Measurements from ENCODE around the gene MLLT10. TPM values are rescaled to one million over a fixed set of nuclear protein-coding genes. Genes with fewer than 3 reads are reported as not detected.
A peak's percentile ranks its signal among the peaks of the same experiment; 100 is the strongest.

MLLT10 gene
- total RNA-seq, 1 donor from 2014 or later, result 61.3 TPM

DNA sequence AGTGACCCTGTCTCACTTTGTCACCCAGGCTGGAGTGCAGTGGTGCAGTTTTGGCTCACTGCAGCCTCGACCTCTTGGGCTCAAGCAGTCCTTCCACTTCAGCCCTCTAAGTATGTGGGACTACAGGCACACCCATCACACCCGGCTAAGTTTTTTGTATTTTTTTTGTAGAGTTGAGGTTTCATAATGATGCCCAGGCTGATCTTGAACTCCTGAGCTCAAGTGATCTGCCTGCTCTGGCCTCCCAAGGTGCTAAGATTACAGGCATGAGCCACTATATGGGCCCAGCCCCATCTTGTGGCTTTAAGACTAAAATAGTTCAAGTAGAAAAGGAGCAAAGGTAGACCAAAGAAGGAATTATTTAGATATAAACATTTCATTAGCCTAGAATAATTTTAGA lies 65.5 kb downstream of the MLLT10 start:
- H3K9me3 Mint-ChIP-seq, result no peaks in the 10 kb centered on the region
- H3K4me1 Mint-ChIP-seq, result peaks cover 2% of the 10 kb centered on the region

DNA sequence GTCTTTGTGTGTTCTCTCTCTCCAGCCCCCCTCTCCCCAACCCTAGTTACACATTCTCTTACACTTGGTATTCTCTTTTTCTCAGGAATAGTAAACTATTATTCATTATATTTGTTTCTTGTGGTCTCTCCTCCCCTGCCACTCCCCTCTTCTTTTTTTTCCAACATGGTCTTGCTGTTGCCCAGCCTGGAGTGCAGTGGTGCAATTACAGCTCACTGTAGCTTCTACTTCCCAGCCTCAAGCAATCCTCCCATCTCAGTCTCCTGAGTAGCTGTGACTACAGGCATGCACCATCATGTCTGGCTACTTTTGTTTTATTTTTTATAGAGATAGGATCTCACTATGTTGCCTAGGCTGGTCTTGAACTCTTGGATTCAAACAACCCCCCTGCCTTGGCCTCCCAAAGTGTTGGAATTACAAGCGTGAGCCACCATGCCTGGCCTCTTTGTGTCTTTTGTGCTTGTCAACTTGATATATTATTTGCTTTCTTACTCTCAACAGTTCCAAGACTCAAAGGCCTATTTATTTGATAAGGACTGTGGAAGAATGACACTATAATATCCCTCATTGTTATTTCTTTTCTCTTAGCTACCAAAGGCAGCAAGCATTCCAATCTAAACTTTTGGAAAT lies 66.9 kb downstream of the MLLT10 start:
- H3K4me1 ChIP-seq, result no peaks in the 10 kb centered on the region
- peaks cover 19% of the 10 kb centered on the region for H4K20me1 ChIP-seq (ENCODE audit: low read depth)
- H2AFZ ChIP-seq (replicated peaks), result no peak overlapping the region
- no peaks in the 10 kb centered on the region for H3K4me1 Mint-ChIP-seq
- no peaks in the 10 kb centered on the region for H3K27me3 ChIP-seq
- no peak overlapping the region for H3K27ac Mint-ChIP-seq
- H3K36me3 Mint-ChIP-seq, result peaks cover 19% of the 10 kb centered on the region
- peaks cover 3% of the 10 kb centered on the region for H3K36me3 ChIP-seq
- no peaks in the 10 kb centered on the region for H3K27me3 Mint-ChIP-seq (ENCODE audit: insufficient read depth, low read depth)
- no peak overlapping the region for H3K9ac ChIP-seq
- peaks cover 10% of the 10 kb centered on the region for H3F3A ChIP-seq (ENCODE audit: low read depth)
- H3K9me3 ChIP-seq (ENCODE audit: low read depth), result no peaks in the 10 kb centered on the region
- H3K27ac ChIP-seq, result no peak overlapping the region
- no peaks in the 10 kb centered on the region for H3K9me3 Mint-ChIP-seq
- peaks cover 100% of the 10 kb centered on the region for H3K79me2 ChIP-seq (ENCODE audit: low read depth)
- TF ChIP-seq, protein P1, sequence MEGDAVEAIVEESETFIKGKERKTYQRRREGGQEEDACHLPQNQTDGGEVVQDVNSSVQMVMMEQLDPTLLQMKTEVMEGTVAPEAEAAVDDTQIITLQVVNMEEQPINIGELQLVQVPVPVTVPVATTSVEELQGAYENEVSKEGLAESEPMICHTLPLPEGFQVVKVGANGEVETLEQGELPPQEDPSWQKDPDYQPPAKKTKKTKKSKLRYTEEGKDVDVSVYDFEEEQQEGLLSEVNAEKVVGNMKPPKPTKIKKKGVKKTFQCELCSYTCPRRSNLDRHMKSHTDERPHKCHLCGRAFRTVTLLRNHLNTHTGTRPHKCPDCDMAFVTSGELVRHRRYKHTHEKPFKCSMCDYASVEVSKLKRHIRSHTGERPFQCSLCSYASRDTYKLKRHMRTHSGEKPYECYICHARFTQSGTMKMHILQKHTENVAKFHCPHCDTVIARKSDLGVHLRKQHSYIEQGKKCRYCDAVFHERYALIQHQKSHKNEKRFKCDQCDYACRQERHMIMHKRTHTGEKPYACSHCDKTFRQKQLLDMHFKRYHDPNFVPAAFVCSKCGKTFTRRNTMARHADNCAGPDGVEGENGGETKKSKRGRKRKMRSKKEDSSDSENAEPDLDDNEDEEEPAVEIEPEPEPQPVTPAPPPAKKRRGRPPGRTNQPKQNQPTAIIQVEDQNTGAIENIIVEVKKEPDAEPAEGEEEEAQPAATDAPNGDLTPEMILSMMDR (IDR thresholded peaks at IDR 0.05), result no peak
- no peak for TF ChIP-seq EZH2phosphoT487 (IDR thresholded peaks at IDR 0.05)
- TF ChIP-seq EZH2 (IDR thresholded peaks at IDR 0.05), result no peak
- no peak overlapping the region for H3K4me3 Mint-ChIP-seq
- no peak overlapping the region for H3K4me2 ChIP-seq
- no peak overlapping the region for H3K4me3 ChIP-seq
- no peak for DNase-seq (ENCODE audit: low spot score)

More for the DNA sequence above, 65.5 kb downstream of the MLLT10 start:
- H3K27me3 Mint-ChIP-seq (ENCODE audit: insufficient read depth, low read depth), result no peaks in the 10 kb centered on the region
- no peak overlapping the region for H3K27ac ChIP-seq
- H3K9ac ChIP-seq, result no peak overlapping the region
- H3K36me3 Mint-ChIP-seq, result peaks cover 16% of the 10 kb centered on the region
- no peaks in the 10 kb centered on the region for H3K4me1 ChIP-seq
- peaks cover 3% of the 10 kb centered on the region for H3K36me3 ChIP-seq
- TF ChIP-seq, protein P1 (IDR thresholded peaks at IDR 0.05), result no peak
- TF ChIP-seq EZH2phosphoT487 (IDR thresholded peaks at IDR 0.05), result no peak
- no peak for TF ChIP-seq EZH2 (IDR thresholded peaks at IDR 0.05)
- H3K9me3 ChIP-seq (ENCODE audit: low read depth), result no peaks in the 10 kb centered on the region
- DNase-seq (ENCODE audit: low spot score), result no peak
- peaks cover 100% of the 10 kb centered on the region for H3K79me2 ChIP-seq (ENCODE audit: low read depth)
- peaks cover 24% of the 10 kb centered on the region for H4K20me1 ChIP-seq (ENCODE audit: low read depth)
- no peak overlapping the region for H3K4me2 ChIP-seq
- H3K27ac Mint-ChIP-seq, result peak overlapping the region; percentile 79
- H3K27me3 ChIP-seq, result no peaks in the 10 kb centered on the region
- H3K4me3 ChIP-seq, result no peak overlapping the region
- H2AFZ ChIP-seq (replicated peaks), result no peak overlapping the region
- peaks cover 15% of the 10 kb centered on the region for H3F3A ChIP-seq (ENCODE audit: low read depth)
- no peak overlapping the region for H3K4me3 Mint-ChIP-seq

DNA sequence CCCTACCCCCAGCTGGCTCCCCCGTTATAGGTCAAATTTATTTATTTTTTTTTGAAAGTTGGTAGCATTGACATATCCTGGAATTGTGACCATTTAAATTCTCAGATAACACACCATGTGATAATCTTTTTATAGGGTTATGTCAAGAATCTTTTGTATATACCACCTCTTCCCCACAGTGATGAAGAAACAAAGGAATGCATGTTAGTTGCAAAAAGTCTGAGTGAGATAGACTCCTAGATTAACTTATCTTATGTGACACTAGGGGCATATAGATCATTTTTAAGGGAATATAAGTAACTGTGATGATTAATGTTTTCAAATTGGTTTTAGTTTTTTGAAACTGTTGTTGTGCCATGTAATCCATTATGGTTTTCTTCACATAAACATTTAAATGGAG lies 68.3 kb downstream of the MLLT10 start:
- Histone ChIP-seq H3K4me2 (no peak overlapping the region), H3K27ac (no peak overlapping the region), H3K9me3 (ENCODE audit: low read depth) (no peaks in the 10 kb centered on the region), H4K20me1 (ENCODE audit: low read depth) (peaks cover 16% of the 10 kb centered on the region), H3K27me3 (no peaks in the 10 kb centered on the region), H3K79me2 (ENCODE audit: low read depth) (peaks cover 97% of the 10 kb centered on the region), H2AFZ (replicated peaks) (no peak overlapping the region), H3K4me1 (no peaks in the 10 kb centered on the region), H3K9ac (no peak overlapping the region), H3K36me3 (peaks cover 14% of the 10 kb centered on the region), H3K4me3 (no peak overlapping the region), H3F3A (ENCODE audit: low read depth) (peaks cover 4% of the 10 kb centered on the region)
- Mint-ChIP-seq H3K27ac (no peak overlapping the region), H3K4me3 (no peak overlapping the region), H3K9me3 (peaks cover 4% of the 10 kb centered on the region), H3K4me1 (no peaks in the 10 kb centered on the region), H3K27me3 (ENCODE audit: insufficient read depth, low read depth) (no peaks in the 10 kb centered on the region), H3K36me3 (peaks cover 28% of the 10 kb centered on the region)
- no peak for DNase-seq (ENCODE audit: low spot score)
- TF ChIP-seq EZH2 (IDR thresholded peaks at IDR 0.05) (no peak), EZH2phosphoT487 (IDR thresholded peaks at IDR 0.05) (no peak)
- TF ChIP-seq, protein P1 (IDR thresholded peaks at IDR 0.05), result no peak

Data from neural progenitor cell (in vitro differentiated cells).